ENCODE data around the gene VGLL4.

DNA sequence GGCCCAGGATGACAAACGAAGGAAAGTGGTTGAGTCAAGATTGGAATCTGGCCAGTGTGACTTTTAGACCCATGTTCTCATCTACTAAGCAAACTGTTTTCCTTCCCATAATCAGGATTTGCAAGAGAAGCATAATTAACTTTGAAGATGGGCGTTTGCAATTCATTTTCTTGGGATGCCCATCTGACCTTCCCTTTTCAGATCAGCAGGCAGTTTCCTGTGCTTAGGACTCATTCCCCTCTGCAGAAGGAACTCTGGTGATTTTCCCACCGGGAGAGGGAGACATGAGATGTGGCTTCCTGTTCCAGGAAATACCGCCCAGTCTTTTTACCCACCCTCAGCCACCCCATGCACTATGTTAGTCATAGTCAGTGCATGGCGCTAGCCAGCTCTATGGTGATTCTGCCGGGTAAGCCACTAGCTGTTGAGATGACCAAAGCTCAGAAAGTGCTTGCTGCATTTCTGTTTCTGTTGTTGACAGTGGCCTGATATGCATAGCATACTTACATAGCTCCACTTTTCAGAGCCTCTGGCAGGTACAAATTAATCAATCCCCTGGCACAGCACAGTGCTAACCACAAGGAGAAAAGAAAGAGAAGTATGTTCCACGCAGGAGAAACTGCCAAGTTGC is 129.4 kb downstream of the VGLL4 start:
- TF ChIP-seq, protein P1, sequence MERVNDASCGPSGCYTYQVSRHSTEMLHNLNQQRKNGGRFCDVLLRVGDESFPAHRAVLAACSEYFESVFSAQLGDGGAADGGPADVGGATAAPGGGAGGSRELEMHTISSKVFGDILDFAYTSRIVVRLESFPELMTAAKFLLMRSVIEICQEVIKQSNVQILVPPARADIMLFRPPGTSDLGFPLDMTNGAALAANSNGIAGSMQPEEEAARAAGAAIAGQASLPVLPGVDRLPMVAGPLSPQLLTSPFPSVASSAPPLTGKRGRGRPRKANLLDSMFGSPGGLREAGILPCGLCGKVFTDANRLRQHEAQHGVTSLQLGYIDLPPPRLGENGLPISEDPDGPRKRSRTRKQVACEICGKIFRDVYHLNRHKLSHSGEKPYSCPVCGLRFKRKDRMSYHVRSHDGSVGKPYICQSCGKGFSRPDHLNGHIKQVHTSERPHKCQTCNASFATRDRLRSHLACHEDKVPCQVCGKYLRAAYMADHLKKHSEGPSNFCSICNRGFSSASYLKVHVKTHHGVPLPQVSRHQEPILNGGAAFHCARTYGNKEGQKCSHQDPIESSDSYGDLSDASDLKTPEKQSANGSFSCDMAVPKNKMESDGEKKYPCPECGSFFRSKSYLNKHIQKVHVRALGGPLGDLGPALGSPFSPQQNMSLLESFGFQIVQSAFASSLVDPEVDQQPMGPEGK (CRISPR knock-in tag; IDR thresholded peaks at IDR 0.05; ENCODE audit: borderline replicate concordance), result no peak
- TF ChIP-seq ZC3H10 (CRISPR knock-in tag; IDR thresholded peaks at IDR 0.05) (no peak), ISL1 (CRISPR knock-in tag; IDR thresholded peaks at IDR 0.05) (no peak), ZFP3 (CRISPR knock-in tag; IDR thresholded peaks at IDR 0.05) (no peak), OSR1 (CRISPR knock-in tag; IDR thresholded peaks at IDR 0.05) (no peak), ARNTL (CRISPR knock-in tag; IDR thresholded peaks at IDR 0.05; ENCODE audit: borderline replicate concordance, low read depth) (no peak), PPARA (CRISPR knock-in tag; IDR thresholded peaks at IDR 0.05; ENCODE audit: borderline replicate concordance) (no peak), ZNF8 (CRISPR knock-in tag; IDR thresholded peaks at IDR 0.05) (no peak)
- TF ChIP-seq, protein P2, sequence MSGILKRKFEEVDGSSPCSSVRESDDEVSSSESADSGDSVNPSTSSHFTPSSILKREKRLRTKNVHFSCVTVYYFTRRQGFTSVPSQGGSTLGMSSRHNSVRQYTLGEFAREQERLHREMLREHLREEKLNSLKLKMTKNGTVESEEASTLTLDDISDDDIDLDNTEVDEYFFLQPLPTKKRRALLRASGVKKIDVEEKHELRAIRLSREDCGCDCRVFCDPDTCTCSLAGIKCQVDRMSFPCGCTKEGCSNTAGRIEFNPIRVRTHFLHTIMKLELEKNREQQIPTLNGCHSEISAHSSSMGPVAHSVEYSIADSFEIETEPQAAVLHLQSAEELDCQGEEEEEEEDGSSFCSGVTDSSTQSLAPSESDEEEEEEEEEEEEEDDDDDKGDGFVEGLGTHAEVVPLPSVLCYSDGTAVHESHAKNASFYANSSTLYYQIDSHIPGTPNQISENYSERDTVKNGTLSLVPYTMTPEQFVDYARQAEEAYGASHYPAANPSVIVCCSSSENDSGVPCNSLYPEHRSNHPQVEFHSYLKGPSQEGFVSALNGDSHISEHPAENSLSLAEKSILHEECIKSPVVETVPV (CRISPR knock-in tag; IDR thresholded peaks at IDR 0.05), result no peak

All from SK-N-SH treated with all-trans-retinoic acid at 6 μM for 48 hours (cell line).